HepG2 (cell line): Measurements from ENCODE around the gene SLC26A4. TPM values are rescaled to one million over a fixed set of nuclear protein-coding genes. Genes with fewer than 3 reads are reported as not detected.

ENCODE experiments used
- KDM4B ChIP-seq: sonication (generic); formaldehyde crosslinking; IDR thresholded peaks from 2 replicates; pipeline ENCODE4 v1.4.0; 2020; ENCODE audit warnings: missing genetic modification reagents
- MEF2D ChIP-seq: sonication (generic); formaldehyde crosslinking; IDR thresholded peaks from 2 replicates; pipeline ENCODE4 v1.5.1; 2020; ENCODE audit warnings: mild to moderate bottlenecking, missing genetic modification reagents
- XRCC5 ChIP-seq: fragments of 200-400 bp; formaldehyde crosslinking; optimal IDR thresholded peaks from 2 replicates; pipeline ENCODE3; 2017; ENCODE audit warnings: mild to moderate bottlenecking, low read length
- polyA plus RNA-seq, 8 experiments: library from polyadenylated mRNA; depleted of rRNA in 3 of 8; stranded (reverse) in 7 of 8; unstranded in 1 of 8; fragments of >200 nt; fragmentation: Illumina TruSeq in 4 of 8; extraction: Trizol in 4 of 8; gene quantifications; 2 replicates each; pipeline versions ENCODE4 v1.2.1 to v1.2.3, GENCODE V29; 2011 to 2016; ENCODE audit warnings: low read depth in 4 of 8, missing spikeins in 1 of 8, mixed read lengths in 1 of 8; ENCODE audit not compliant: insufficient read depth in 1 of 8
- total RNA-seq, 5 experiments: library from RNA; depleted of rRNA; stranded (reverse); fragments of >200 nt; fragmentation: Illumina TruSeq; extraction: Trizol; gene quantifications; 2 replicates each; pipeline ENCODE4 v1.2.3, GENCODE V29; 2016; ENCODE audit warnings: low read depth in 1 of 5
- TF ChIP-seq, protein P1 (sequence below): sonication (generic); formaldehyde crosslinking; IDR thresholded peaks from 2 replicates; pipeline ENCODE4 v1.4.0; 2020; ENCODE audit warnings: mild to moderate bottlenecking, missing genetic modification reagents, borderline replicate concordance
- TF ChIP-seq, protein P2 (sequence below): sonication (generic); formaldehyde crosslinking; IDR thresholded peaks from 2 replicates; pipeline ENCODE4 v1.4.0; 2020; ENCODE audit warnings: mild to moderate bottlenecking, missing genetic modification reagents
- TF ChIP-seq, protein P3 (sequence below): sonication (generic); formaldehyde crosslinking; IDR thresholded peaks from 2 replicates; pipeline ENCODE4 v1.5.1; 2020; ENCODE audit warnings: mild to moderate bottlenecking, missing genetic modification reagents, borderline replicate concordance

Gene SLC26A4
- total and polyA plus RNA-seq, 2 of the 13 experiments (the other 11 are each of a cell fraction or from before 2014, with no cell fraction given): 0.08 to 0.11 TPM

- TF ChIP-seq, protein P1, sequence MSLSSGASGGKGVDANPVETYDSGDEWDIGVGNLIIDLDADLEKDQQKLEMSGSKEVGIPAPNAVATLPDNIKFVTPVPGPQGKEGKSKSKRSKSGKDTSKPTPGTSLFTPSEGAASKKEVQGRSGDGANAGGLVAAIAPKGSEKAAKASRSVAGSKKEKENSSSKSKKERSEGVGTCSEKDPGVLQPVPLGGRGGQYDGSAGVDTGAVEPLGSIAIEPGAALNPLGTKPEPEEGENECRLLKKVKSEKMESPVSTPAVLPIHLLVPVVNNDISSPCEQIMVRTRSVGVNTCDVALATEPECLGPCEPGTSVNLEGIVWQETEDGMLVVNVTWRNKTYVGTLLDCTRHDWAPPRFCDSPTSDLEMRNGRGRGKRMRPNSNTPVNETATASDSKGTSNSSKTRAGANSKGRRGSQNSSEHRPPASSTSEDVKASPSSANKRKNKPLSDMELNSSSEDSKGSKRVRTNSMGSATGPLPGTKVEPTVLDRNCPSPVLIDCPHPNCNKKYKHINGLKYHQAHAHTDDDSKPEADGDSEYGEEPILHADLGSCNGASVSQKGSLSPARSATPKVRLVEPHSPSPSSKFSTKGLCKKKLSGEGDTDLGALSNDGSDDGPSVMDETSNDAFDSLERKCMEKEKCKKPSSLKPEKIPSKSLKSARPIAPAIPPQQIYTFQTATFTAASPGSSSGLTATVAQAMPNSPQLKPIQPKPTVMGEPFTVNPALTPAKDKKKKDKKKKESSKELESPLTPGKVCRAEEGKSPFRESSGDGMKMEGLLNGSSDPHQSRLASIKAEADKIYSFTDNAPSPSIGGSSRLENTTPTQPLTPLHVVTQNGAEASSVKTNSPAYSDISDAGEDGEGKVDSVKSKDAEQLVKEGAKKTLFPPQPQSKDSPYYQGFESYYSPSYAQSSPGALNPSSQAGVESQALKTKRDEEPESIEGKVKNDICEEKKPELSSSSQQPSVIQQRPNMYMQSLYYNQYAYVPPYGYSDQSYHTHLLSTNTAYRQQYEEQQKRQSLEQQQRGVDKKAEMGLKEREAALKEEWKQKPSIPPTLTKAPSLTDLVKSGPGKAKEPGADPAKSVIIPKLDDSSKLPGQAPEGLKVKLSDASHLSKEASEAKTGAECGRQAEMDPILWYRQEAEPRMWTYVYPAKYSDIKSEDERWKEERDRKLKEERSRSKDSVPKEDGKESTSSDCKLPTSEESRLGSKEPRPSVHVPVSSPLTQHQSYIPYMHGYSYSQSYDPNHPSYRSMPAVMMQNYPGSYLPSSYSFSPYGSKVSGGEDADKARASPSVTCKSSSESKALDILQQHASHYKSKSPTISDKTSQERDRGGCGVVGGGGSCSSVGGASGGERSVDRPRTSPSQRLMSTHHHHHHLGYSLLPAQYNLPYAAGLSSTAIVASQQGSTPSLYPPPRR (CRISPR knock-in tag): no peak
- TF ChIP-seq, protein P2, sequence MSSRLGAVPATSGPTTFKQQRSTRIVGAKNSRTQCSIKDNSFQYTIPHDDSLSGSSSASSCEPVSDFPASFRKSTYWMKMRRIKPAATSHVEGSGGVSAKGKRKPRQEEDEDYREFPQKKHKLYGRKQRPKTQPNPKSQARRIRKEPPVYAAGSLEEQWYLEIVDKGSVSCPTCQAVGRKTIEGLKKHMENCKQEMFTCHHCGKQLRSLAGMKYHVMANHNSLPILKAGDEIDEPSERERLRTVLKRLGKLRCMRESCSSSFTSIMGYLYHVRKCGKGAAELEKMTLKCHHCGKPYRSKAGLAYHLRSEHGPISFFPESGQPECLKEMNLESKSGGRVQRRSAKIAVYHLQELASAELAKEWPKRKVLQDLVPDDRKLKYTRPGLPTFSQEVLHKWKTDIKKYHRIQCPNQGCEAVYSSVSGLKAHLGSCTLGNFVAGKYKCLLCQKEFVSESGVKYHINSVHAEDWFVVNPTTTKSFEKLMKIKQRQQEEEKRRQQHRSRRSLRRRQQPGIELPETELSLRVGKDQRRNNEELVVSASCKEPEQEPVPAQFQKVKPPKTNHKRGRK (CRISPR knock-in tag): peak; percentile 18; the same call in 1 of the 2 replicates
- TF ChIP-seq KDM4B (0 out of 2 replicates have a peak, but pooled peaks have one; percentile 17), MEF2D (CRISPR knock-in tag) (peak; percentile 33; the same call in 1 of the 2 replicates), XRCC5 (peak; percentile 11)
- TF ChIP-seq, protein P3, sequence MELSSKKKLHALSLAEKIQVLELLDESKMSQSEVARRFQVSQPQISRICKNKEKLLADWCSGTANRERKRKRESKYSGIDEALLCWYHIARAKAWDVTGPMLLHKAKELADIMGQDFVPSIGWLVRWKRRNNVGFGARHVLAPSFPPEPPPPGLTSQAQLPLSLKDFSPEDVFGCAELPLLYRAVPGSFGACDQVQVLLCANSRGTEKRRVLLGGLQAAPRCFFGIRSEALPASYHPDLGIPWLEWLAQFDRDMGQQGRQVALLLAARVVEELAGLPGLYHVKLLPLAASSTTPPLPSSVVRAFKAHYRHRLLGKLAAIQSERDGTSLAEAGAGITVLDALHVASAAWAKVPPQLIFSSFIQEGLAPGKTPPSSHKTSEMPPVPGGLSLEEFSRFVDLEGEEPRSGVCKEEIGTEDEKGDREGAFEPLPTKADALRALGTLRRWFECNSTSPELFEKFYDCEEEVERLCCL (CRISPR knock-in tag): 0 out of 2 replicates have a peak, but pooled peaks have one; percentile 24
- TF ChIP-seq, all 625 proteins: peak for 46
Measured at GRCh38 chr7:107742678-107743566, 82.3 kb downstream of the SLC26A4 start (continued).
